Skeletal muscle satellite cell (primary cell): ENCODE results near the gene HOXC11.

Source experiments
- H3K27me3 ChIP-seq: 2 replicates; pipeline ENCODE4 v1.7.0; 2013; ENCODE audit warnings: low read length; ENCODE audit not compliant: control insufficient read depth, insufficient read depth
- H3K36me3 ChIP-seq: 2 replicates; pipeline ENCODE4 v1.7.0; 2013; ENCODE audit warnings: mild to moderate bottlenecking, control low read depth, low read length; ENCODE audit not compliant: insufficient read depth
- H3K4me1 ChIP-seq: 2 replicates; pipeline ENCODE4 v1.7.0; 2013; ENCODE audit warnings: low read length; ENCODE audit not compliant: control insufficient read depth, insufficient read depth
- H3K4me2 ChIP-seq: 2 replicates; pipeline ENCODE4 v1.7.0; 2013; ENCODE audit warnings: mild to moderate bottlenecking, low read length
- H3K4me3 ChIP-seq: 2 replicates; pipeline ENCODE4 v1.7.0; 2013; ENCODE audit warnings: low read length
- H3K9ac ChIP-seq: 2 replicates; pipeline ENCODE4 v1.7.0; 2013; ENCODE audit warnings: mild to moderate bottlenecking, low read depth, low read length, moderate library complexity
- H3K9me3 ChIP-seq: replicated peaks from 2 replicates; pipeline ENCODE4 v1.7.0; 2013; ENCODE audit warnings: mild to moderate bottlenecking, control low read depth, low read length

Gene HOXC11

DNA sequence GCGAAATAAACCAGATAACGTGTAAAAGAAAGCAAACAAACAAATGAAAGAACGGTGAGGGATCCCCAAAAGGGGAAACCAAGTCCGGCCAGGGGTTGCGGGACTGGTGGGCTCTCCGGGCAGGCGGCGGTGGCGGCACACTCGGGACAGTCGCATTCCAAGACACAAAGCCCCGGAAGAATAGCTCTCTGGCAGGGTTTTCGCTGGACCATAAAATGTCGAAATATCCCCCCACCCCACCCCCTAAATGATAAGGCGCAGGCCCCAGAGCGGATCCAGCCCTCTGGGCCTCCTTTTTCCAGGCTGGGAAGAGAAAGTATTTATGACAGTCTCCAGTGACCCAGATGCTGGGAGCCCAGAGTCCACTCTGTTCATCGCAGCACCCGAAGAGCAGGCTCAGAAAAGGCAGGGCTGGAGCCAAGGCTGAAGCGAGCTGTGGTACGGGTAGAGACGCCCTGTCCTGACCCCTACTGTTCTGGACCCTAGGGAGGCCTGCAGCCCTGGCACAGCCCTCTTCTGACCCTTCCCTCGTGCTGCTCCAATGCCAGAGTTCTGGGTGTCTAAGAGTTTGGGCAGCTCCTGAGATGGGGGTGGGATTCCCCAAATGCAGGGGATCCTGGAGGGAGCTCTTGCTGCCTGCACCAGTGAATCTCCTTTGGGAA lies 33.8 kb downstream of the HOXC11 start:
- Histone ChIP-seq H3K9ac (peak overlapping the region; percentile 89), H3K4me3 (peak overlapping the region; percentile 67), H3K4me1 (peaks cover 76% of the 10 kb centered on the region), H3K9me3 (no peaks in the 10 kb centered on the region), H3K4me2 (peak overlapping the region; percentile 95), H3K36me3 (peaks cover 22% of the 10 kb centered on the region), H3K27me3 (no peaks in the 10 kb centered on the region)

DNA sequence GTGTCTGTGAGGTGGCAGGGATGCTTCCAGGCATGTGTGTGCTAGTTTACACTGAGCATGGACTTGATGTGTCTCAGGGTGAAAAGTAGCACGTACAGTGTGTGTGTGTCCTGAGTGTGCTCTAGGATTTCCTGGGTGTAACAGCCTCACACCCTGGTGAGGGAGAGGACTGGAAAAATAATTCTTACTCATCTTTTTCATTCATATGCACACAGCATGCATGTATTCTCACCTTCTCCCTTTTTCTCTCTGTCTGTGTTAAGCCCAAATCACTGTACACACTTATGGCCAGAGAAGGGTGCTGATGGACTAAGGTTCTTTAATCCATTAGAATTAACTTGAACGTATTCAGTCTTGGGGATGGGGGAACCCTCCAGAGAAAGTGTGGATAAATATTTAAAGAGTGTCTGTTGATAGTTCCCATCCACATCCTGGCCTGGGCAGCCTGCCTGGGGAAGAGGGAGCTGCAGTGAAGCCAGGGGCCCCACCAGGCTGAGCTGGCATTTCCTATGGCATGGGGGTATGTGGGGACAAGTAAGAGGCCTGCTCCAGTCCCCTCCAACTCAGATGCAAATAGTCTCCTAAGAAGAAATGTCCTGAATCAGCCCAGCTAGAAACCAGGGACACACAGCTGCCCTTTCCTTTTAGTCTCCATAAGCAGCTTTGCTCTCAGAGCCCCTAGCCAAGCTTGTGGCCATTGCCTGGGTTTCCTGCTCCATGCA lies 34.8 kb downstream of the HOXC11 start:
- H3K4me1 ChIP-seq: peaks cover 75% of the 10 kb centered on the region
- peak overlapping the region; percentile 67 for H3K4me3 ChIP-seq

DNA sequence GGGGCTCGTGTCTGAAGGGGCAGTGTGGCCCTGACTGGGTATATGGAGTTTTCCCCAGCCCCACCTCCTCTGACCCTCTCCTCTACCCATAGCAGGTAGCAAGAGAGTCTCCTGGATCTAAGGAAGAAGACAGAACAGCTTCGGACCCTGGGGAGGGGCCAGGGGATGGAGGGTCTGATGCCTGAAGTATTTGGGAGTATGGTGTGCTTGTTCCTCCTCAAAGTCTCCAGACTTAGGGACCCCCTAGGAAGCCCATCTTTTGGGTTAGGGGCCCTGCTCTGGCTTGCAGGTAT lies 35.3 kb downstream of the HOXC11 start:
- peaks cover 15% of the 10 kb centered on the region for H3K36me3 ChIP-seq
- no peaks in the 10 kb centered on the region for H3K27me3 ChIP-seq
- H3K4me2 ChIP-seq: peak overlapping the region; percentile 95
- peaks cover 76% of the 10 kb centered on the region for H3K4me1 ChIP-seq
- H3K4me3 ChIP-seq: peak overlapping the region; percentile 67
- peak overlapping the region; percentile 89 for H3K9ac ChIP-seq
- no peaks in the 10 kb centered on the region for H3K9me3 ChIP-seq

More for the DNA sequence above, 34.8 kb downstream of the HOXC11 start:
- Histone ChIP-seq H3K9ac (peak overlapping the region; percentile 89), H3K27me3 (no peaks in the 10 kb centered on the region), H3K4me2 (peak overlapping the region; percentile 95), H3K9me3 (no peaks in the 10 kb centered on the region), H3K36me3 (peaks cover 18% of the 10 kb centered on the region)

DNA sequence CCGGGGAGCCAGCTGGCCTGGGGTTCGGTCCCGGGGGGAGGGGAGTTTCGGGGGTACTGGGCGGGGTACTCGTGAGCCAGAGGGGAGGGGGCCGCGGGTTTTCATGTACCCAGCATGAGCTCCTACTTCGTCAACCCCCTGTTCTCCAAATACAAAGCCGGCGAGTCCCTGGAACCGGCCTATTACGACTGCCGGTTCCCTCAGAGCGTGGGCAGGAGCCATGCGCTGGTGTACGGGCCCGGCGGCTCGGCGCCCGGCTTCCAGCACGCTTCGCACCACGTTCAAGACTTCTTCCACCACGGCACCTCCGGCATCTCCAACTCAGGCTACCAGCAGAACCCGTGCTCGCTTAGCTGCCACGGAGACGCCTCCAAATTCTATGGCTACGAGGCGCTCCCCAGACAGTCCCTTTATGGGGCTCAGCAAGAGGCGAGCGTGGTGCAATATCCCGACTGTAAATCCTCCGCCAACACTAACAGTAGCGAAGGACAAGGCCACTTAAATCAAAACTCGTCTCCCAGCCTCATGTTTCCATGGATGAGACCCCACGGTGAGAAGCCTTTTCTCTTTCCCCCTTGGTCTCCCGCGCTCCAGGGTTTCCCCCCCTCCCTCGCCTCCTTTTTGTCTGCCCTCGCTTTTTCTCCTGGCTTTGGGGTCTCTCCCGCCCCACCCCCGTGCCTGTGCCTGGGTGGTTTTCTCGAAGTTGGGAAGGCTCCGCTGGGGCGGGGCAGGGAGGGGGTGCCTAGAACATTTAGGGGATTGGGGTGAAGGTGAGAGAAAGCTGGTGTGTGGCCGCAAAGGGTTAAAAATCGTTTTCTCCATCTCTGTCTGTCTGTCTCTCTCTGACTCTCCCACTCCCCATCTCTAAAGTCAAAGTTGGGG lies 36.5 kb downstream of the HOXC11 start:
- Histone ChIP-seq H3K9me3 (no peaks in the 10 kb centered on the region), H3K4me2 (peak overlapping the region; percentile 96), H3K27me3 (no peaks in the 10 kb centered on the region), H3K4me3 (peak overlapping the region; percentile 87), H3K4me1 (peaks cover 76% of the 10 kb centered on the region), H3K9ac (peak overlapping the region; percentile 91), H3K36me3 (peaks cover 12% of the 10 kb centered on the region)

DNA sequence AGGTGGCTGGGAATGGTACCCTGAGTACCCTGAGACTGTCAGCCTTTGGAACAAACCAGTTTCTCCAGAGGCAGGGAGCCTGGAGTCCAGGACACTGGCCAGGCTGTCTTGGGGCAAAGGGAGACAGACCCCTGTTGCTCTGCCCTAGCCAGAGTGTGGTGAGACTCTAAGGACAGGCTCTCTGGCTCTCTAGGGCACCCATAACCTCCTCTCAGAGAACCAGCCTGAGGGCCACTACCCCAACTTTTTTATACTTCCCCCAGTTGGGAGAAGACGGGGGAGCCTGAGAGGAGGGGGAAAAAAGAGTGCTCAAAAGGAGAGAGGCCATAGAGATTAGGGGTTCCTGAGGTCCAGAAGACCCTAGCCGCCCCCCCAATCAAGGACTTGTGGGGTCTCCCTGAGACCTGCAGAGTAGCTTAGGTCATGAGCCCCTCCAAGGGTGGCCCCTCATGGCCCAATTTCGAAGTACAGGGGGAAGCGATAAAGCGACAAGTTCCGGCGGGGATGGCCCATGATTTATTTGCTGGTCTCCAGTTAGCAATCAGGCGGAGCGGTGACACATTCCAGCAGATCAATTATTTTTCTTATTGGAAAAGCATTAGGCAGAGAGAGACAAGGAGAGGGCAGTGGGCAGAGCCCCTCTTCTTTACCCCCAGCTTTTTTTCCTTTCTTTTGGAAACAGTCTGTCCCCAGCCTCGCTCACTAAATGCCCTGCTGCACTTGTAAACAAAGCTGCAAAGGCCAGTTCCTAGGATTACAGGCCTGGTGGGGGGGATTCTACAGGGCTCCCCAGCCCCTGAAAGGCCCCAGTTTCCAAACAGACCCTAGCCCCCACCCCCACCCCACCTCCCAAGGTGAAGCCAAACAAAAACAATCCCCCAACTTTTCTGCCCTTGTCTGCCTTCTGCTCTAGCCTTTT lies 37.4 kb downstream of the HOXC11 start:
- Histone ChIP-seq H3K4me3 (peak overlapping the region; percentile 87), H3K4me2 (peak overlapping the region; percentile 96), H3K4me1 (peaks cover 75% of the 10 kb centered on the region), H3K27me3 (no peaks in the 10 kb centered on the region), H3K36me3 (peaks cover 4% of the 10 kb centered on the region), H3K9me3 (no peaks in the 10 kb centered on the region), H3K9ac (peak overlapping the region; percentile 91)

DNA sequence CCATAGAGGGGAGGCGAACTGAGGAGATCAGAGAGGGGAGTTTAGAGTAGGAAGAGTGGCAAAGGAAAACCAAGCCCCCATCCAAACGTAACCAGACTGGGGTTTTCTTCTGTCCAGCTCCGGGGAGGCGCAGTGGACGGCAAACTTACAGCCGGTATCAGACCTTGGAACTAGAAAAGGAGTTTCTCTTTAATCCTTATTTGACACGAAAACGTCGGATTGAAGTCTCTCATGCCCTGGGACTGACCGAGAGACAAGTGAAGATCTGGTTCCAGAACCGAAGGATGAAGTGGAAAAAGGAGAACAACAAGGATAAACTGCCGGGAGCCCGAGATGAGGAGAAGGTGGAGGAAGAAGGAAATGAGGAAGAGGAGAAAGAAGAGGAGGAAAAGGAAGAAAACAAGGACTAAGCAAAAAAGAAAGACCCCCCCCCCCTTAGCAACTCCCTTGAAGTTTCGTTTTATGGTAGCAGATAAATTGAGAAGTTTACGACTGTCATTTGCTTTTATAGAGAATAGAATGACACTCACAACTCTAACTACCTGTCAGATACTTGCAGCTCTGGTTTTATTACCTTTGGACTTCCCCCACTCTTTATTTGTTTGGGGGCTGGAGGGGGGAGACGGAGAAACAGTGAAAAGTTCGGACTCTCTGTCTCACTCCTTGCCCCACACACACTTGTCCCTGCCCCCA lies 38.2 kb downstream of the HOXC11 start:
- Histone ChIP-seq H3K9me3 (no peaks in the 10 kb centered on the region), H3K4me2 (peak overlapping the region; percentile 96), H3K9ac (peak overlapping the region; percentile 91), H3K36me3 (peaks cover 2% of the 10 kb centered on the region), H3K27me3 (no peaks in the 10 kb centered on the region), H3K4me3 (peak overlapping the region; percentile 87), H3K4me1 (peaks cover 77% of the 10 kb centered on the region)

DNA sequence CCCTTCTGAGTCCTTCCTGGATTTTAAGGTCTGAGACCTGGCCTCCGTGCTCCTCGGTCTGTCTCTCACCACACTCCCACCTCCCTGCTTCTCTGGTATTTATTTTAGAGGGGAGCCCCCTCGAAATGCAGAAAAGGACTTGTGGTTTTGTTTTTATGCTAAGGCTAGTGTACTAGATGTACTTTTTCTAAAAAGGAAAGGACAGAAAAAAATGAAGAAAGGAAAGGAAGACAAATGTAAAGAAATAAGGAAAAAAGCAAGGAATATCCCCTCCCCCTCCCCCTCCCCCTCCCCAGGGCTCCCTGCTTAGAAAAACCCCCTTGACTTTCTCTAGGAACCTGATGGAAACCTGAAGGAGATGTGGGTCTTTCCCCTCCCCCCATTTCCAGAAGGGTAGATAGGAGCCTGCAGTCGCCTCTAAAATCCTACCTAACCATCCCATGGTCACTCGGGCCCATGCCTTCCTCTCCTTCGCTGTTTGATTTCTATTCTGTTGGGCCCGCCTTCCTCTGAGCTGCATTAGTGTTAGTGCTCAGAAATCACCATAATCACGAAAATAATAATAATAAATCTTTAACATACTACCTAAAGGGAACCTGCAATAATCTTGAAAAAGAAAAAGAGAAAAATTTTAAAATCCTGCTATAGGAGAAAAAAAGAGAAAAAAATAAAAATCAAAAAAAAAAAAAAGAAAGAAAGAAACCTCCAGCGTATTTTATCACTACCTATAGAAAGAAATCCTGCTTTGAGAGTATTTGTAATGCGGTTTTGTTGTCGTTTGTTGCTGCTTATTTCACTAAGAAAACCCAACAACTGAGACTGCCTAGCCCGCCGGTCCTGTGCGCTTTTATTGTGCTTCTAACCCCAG lies 39.0 kb downstream of the HOXC11 start:
- Histone ChIP-seq H3K4me1 (peaks cover 70% of the 10 kb centered on the region), H3K9ac (peak overlapping the region; percentile 91), H3K9me3 (no peaks in the 10 kb centered on the region), H3K4me2 (peak overlapping the region; percentile 96), H3K36me3 (peaks cover 2% of the 10 kb centered on the region), H3K4me3 (peak overlapping the region; percentile 87), H3K27me3 (no peaks in the 10 kb centered on the region)

DNA sequence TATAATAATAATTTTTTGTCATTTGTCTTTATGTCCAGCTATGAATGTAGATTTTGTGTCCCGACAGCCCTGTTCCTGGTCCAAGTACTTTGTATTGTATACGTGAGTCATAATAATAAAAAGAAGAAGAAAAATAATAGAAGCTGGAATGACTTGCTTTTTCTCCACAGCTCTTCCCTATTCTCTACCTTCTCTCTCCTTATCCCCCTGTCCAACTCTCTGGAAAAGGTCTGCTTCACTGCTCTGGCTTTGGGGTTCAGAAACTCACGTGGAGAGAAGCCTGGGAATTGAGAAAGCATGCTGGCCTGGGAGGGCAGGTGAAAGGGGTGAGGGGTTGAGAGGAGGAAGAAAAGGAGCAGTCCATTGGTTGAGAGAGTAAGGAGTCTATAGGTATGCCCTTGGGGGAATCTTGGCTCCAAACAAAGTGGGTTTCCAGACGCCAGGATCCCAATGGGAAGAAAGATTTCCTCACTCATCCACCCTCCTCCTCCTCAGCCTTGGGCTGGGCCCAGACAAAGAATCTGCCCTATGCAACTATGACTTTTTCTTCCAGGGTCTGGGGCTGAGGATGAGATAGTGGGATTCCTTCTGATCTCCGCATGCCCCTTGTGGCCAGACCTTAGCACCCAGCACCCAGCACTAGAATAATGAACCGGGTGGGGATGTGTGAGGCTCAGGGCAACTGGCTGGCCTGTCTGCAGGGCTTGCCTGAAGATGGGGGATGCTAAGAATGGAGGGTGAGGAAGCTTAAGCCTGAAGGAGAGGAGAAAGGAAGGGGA lies 39.9 kb downstream of the HOXC11 start:
- Histone ChIP-seq H3K27me3 (no peaks in the 10 kb centered on the region), H3K9me3 (no peaks in the 10 kb centered on the region), H3K9ac (peak overlapping the region; percentile 88), H3K4me3 (peak overlapping the region; percentile 68), H3K4me1 (peaks cover 61% of the 10 kb centered on the region), H3K36me3 (peaks cover 2% of the 10 kb centered on the region), H3K4me2 (peak overlapping the region; percentile 88)

DNA sequence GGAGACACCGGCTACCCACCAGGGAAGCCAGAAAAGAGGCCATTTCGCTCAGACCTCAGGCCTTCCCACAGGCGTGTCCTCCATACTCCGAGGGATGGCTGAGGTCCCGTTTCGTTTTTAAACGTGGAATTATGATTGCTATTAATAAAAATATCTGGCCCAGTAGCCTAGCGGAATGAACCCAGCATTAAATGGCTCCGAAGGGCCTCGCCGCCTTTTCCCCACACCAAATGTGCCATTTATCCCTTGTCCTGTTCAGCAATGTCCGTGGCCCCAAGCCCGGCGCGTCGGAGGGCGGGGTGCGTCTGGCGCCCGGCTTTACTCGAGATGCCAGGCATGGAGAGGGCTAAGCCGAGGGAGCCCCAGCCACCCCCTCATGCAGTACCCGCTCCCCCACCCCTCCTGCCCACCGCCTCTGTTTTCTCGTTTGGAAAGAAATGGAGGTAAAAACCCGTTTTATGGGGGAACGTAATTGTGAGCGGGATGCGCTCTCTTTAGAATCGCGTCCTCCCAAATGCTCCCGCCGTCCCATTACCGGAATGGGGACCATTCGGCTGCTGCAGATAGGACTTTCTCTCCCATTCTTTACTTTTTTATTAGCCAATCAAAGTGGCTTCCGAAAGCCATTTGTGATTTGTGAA lies 41.6 kb downstream of the HOXC11 start:
- Histone ChIP-seq H3K27me3 (no peaks in the 10 kb centered on the region), H3K4me1 (peaks cover 52% of the 10 kb centered on the region), H3K36me3 (peaks cover 2% of the 10 kb centered on the region), H3K9ac (peak overlapping the region; percentile 88), H3K9me3 (no peaks in the 10 kb centered on the region), H3K4me2 (peak overlapping the region; percentile 88), H3K4me3 (peak overlapping the region; percentile 68)
